HG03442 (cell line): ENCODE measurements around the gene DTX3.

Experiments
- ATAC-seq: cut with Tn5 transposase; IDR thresholded peaks from one replicate; pipeline ENCODE4 v1.9.1; 2021; ENCODE audit warnings: mild to moderate bottlenecking, moderate library complexity; ENCODE audit not compliant: unreplicated experiment

DTX3 gene

GRCh38 chr12:57619434-57620244 lies 15.0 kb downstream of the DTX3 start:
- no peak for ATAC-seq

- ATAC-seq = no peak
These were observed 15.8 kb downstream of the DTX3 start for GRCh38 chr12:57620245-57620935.

GRCh38 chr12:57620936-57621496 lies 16.4 kb downstream of the DTX3 start:
- no peak for ATAC-seq

DNA sequence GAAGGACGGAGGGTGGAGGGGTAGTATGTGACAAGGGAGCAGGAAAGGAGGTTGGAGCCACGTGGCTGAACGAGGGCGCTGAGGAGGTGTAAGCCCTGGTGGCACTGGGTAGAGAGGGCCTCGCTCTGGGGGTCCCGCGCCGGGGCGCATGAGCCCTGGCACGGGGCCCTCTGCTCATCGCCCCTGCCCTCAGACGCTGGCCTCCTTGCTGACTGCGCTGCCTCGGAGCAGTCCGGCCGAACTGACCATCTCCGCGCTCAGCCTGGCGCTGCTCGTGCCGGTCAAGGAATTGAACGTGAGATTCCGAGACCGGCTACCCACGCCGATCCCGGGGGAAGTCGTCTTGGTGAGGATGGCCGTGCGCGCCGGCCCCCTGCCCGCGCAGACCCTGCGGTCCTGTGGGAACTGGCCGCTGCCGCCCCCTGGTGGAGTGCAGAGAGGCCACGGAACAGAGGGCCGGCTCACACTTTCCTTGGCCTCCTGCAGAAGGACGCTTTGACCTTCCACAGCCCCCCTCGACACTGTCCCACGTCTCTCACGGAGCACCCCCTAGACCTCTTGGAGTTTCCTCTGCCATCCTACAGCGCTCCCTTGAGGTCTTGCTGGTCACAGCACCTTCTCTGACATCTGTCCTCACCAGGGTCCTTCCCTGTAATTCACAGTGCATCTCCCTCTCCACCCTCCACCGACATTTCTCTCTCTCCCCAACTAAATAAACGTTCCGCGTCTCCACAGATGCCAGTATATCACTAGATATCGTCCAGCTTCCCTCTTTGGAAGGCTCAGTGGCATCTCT lies 17.1 kb downstream of the DTX3 start:
- peak; percentile 51 for ATAC-seq

DNA sequence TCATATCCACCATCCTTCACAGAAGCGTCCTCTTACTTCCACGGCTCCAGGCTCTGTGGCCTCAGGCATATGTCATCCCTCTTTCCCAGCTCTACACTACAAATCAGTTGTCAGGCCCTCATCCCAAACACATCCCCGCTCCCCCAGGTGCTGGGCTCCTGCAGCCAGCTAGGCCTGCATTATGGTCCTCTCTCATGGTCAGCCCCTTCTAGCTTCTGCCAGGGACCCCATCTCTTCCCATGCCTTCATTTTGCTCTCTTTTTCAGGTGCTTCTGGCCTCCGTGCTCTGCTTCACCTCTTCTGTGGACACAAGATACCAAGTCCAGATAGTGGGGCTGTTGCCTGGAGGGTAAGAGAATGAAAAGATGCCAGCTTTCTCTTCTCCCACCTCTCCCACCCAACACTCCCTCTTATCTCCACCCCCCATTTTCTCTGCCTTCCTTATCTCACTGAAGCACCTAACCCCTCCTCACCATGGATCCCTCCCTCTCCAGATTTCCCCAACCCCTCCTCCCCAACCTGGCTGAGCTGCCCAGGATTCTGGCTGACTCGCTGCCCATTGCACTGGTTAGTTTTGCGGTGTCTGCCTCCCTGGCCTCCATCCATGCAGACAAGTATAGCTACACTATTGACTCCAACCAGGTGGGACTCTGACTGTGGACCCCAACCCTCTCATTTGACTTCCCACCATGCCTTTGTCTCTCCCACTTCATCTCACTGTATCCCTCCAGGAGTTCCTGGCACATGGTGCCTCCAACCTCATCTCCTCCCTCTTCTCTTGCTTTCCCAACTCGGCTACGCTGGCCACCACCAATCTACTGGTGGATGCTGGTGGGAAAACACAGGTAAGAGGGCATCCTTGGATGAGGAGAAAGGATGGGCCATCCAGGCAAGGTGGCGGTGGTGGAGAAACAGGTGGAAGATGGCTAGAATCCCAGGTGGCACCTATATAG lies 17.9 kb downstream of the DTX3 start:
- no peak for ATAC-seq

- no peak for ATAC-seq
These were observed 18.8 kb downstream of the DTX3 start for GRCh38 chr12:57623385-57623784.

DNA sequence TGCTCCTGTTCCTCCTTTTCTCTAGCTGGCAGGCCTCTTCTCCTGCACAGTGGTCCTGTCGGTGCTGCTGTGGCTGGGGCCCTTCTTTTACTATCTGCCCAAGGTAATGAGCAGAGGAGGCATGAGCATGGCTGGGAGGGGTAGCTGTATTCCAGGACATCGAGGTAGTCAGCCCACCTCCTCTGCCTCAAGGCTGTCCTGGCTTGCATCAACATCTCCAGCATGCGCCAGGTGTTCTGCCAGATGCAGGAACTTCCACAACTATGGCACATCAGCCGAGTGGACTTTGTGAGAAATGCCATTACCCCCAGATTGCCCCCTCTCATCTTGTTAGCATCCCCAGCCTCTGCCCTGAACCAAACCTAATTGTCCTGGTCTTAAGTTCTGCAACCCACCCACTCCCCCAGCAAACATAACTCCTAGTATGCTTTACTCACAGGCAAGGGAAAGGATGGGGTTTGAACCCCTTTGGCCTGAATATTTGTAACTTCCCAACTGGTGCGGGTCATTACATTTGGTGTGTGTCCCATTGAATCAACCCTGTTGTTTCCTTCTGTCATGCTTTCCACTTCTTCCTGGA lies 19.3 kb downstream of the DTX3 start:
- no peak for ATAC-seq

DNA sequence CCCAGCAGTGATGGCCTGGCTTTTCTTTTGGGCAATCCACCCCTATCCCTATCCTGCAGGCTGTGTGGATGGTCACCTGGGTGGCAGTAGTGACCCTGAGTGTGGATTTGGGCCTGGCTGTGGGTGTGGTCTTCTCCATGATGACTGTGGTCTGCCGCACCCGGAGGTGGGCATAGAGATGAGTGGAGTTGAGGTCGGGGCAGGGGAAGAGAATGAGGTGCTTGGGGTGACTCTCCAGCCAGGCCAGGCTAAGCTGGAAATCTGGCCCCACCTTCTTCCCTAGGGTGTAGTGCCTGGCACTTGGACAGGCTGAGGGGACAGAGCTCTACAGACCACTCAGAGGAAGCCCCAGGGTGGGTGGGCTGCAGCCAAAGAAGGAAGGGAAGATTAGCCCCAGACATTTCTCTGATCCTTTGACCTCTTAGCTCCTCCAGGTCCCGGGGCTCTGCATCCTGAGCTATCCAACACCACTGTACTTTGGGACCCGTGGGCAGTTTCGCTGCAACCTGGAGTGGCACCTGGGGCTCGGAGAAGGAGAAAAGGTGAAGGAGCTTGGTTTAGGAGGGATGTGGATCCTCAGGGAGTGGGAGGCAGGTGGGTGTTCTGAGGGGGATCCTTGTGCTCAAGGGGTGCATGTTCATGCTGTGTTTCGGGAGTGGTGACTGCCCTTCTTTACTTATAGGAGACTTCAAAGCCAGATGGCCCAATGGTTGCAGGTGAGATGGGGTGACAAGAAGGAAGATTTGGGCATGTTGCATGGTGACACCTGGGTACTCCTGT lies 20.0 kb downstream of the DTX3 start:
- ATAC-seq = no peak

DNA sequence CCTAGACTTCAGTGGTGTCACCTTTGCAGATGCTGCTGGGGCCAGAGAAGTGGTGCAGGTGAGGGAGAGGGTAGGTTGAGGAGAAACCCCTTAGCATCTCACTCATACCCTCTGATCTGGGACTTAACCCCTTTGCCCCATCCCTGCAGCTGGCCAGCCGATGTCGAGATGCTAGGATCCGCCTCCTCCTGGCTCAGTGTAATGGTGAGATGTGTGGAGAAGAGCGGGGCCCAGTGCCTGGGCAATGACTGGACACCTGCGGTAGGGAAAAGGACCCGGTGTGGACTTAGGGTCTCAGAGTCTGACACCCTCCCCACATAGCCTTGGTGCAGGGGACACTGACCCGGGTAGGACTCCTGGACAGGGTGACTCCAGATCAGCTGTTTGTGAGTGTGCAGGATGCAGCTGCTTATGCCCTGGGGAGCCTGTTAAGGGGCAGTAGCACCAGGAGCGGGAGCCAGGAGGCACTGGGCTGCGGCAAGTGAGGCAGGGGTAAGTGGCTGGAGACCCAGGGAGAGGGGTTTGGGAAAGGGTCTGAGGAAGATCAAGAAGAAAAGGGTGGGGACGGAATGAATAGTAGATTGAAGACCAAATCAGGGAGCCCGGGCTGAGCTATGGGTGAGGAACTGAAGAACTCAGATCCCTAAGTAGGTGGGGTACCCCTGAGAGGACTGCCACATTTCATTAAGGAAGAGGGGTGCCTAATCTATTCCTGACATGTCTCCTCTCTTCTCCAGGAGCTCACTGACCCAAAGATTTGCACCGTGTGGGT lies 20.8 kb downstream of the DTX3 start:
- ATAC-seq = no peak

- ATAC-seq = no peak
These were observed 21.7 kb downstream of the DTX3 start for GRCh38 chr12:57626111-57626920.

- ATAC-seq = no peak
These were observed 22.4 kb downstream of the DTX3 start for GRCh38 chr12:57626921-57627445.

- ATAC-seq = no peak
These were observed 23.1 kb downstream of the DTX3 start for GRCh38 chr12:57627501-57628279.

DNA sequence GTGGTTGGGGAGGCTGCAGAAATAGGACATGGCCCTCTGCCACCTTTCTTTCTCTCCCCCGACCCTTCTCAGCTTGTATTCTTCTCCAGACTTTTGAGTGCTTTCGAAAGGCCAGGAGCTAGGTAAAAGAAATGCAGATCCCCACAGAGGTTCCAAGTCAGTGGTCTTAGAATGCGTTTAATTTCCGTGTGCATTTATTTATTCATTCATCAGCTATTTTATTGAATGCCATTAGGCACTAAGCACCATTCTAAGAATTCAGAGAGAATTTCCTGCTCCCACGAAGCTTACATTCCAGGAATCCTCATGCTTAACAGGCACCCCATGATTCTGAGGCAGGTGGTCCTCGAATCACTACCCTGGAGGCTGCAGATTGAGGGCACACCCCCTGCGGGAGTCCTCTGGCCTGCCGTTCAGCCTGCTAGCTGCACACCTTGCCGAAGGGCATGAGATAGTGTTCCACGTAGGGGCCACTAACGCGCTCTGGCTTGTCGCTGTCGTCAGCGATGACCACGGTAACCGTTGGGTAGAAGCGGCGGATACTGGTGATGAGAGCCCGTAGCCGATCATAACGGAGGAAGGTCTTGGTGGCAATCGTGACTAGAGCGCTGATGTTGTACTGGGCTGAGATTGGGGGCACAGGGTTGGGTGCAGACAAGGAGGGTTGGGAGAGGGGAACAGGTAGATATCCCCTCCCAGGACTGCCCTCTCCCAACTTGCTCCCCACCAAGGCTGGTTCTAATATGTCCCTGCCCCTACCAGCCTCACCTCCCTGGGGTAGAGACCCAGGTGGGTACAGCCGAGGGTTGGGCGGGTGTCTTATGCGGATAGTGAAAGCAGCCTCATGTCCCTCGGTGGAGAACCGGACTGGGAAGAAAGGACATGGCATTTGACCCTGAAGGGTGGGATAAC lies 23.9 kb downstream of the DTX3 start:
- no peak for ATAC-seq

GRCh38 chr12:57629897-57630471 lies 25.4 kb downstream of the DTX3 start:
- ATAC-seq = no peak

- no peak for ATAC-seq
These were observed 26.3 kb downstream of the DTX3 start for GRCh38 chr12:57630891-57631433.
